Stimulated activated effector memory CD8-positive, alpha-beta T cell treated with anti-CD3 and anti-CD28 coated beads, Interleukin-12 subunit alpha, Interleukin-12 subunit beta, amount 100 ng/mL, for 72 hours (primary cell): ENCODE data around the gene ASRGL1.

ENCODE experiments used
- ATAC-seq: fragments of 150-1000 bp; cut with Tn5 transposase; 2 replicates; pipeline ENCODE4 v1.10.0; 2021
- DNase-seq, 2 donors: peaks; one replicate each; pipeline ENCODE4 v3.0.0; 2021 to 2022; ENCODE audit warnings: low spot score in 2 of 2
- H3K27ac Mint-ChIP-seq: one replicate; pipeline ENCODE4 v1.8.0; 2022; ENCODE audit warnings: mild to moderate bottlenecking, mixed read lengths
- H3K36me3 Mint-ChIP-seq: one replicate; pipeline ENCODE4 v1.8.0; 2022; ENCODE audit warnings: mild to moderate bottlenecking, mixed read lengths
- H3K4me1 Mint-ChIP-seq: one replicate; pipeline ENCODE4 v1.8.0; 2022; ENCODE audit warnings: mixed read lengths
- H3K4me3 Mint-ChIP-seq: one replicate; pipeline ENCODE4 v1.8.0; 2022; ENCODE audit warnings: mild to moderate bottlenecking, mixed read lengths
- H3K9me3 Mint-ChIP-seq: one replicate; pipeline ENCODE4 v1.8.0; 2022; ENCODE audit warnings: mixed read lengths

Gene ASRGL1

GRCh38 chr11:62410972-62411371 lies 73.7 kb downstream of the ASRGL1 start:
- H3K36me3 Mint-ChIP-seq, result no peaks in the 10 kb centered on the region
- H3K27ac Mint-ChIP-seq, result no peak overlapping the region
- DNase-seq, result no peak
- no peaks in the 10 kb centered on the region for H3K4me1 Mint-ChIP-seq
- H3K4me3 Mint-ChIP-seq, result no peak overlapping the region
- ATAC-seq, result no peak
- H3K9me3 Mint-ChIP-seq, result no peaks in the 10 kb centered on the region

DNA sequence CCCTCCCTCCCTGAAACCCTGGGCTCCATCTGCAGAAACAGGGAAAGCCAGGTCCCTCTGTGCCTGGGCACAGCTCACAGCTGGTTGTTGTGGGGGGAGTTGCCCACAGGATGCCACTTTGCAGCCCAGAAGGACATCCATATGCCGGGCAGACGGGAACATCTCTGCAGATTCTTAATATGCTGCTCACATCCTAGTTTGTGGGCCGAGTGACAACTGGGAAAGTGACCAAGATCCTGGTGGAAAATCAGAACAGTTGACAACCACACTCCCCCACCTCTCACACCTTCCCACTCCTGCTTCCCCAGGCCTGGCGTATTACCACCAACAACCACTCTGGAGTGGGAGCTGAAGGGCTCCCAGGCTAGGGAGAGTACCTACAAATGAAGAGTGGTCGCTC lies 74.3 kb downstream of the ASRGL1 start:
- H3K36me3 Mint-ChIP-seq, result no peaks in the 10 kb centered on the region
- H3K4me1 Mint-ChIP-seq, result no peaks in the 10 kb centered on the region
- H3K9me3 Mint-ChIP-seq, result no peaks in the 10 kb centered on the region
- ATAC-seq, result no peak
- no peak for DNase-seq
- no peak overlapping the region for H3K4me3 Mint-ChIP-seq
- H3K27ac Mint-ChIP-seq, result no peak overlapping the region

DNA sequence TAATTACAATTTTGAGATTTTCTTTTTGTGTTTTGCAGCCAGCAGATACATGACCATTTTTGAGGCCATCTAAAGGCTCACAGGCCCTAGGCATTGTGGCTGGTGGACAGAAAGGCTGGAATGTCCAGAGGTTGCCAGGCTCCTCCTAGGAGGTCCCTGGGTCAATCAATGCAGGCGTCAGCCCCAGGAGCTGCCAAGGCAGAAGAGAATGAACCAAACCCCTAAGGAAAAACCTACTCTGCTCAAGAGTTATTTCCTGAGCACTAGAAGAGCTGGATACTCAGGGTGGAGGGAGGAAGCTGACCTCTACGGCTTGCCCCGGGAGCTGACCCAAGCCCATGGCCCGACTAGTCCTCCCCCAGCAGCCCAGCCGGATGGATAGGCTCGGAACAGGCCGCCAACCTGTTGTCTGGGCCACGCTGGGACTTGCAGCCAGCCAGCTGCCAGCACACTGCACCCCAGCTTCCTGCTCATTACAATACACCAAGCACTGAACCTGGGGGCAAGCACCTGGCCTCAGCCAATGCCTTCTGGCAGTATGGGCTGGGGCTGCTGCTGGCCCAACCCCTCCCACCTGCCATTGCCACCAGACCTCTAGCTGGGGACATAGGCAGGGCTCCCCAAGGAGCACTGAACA lies 75.9 kb downstream of the ASRGL1 start:
- Mint-ChIP-seq H3K36me3 (no peaks in the 10 kb centered on the region), H3K4me1 (no peaks in the 10 kb centered on the region), H3K27ac (no peak overlapping the region), H3K9me3 (no peaks in the 10 kb centered on the region), H3K4me3 (no peak overlapping the region)
- DNase-seq (no peak), ATAC-seq (no peak)

- Mint-ChIP-seq H3K9me3 (no peaks in the 10 kb centered on the region), H3K27ac (no peak overlapping the region), H3K36me3 (no peaks in the 10 kb centered on the region), H3K4me1 (no peaks in the 10 kb centered on the region), H3K4me3 (no peak overlapping the region)
- no peak for ATAC-seq
- no peak for DNase-seq
Observed at GRCh38 chr11:62416596-62416995, 79.3 kb downstream of the ASRGL1 start.

DNA sequence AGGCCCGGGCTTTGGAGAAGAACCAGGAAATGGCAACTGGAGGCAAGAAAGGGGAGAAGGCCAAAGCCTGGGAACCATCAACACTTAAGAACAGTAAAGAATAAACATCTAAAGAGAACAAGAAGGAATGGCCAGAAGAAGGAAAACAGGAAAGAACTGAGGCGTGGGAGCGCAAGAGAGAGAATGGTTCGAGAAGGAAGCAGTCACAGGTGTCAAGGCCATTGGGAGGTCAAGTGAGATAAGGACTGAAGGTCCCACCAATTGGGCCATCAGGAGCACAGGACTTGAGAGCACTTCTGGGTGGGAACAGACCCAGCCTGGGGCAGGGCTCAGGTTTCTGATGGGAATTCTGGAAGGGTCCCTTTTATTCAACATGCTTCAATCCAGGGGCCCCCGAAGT lies 80.9 kb downstream of the ASRGL1 start:
- H3K9me3 Mint-ChIP-seq, result no peaks in the 10 kb centered on the region
- H3K27ac Mint-ChIP-seq, result no peak overlapping the region
- H3K36me3 Mint-ChIP-seq, result no peaks in the 10 kb centered on the region
- DNase-seq, result no peak
- no peak overlapping the region for H3K4me3 Mint-ChIP-seq
- ATAC-seq, result no peak
- no peaks in the 10 kb centered on the region for H3K4me1 Mint-ChIP-seq

DNA sequence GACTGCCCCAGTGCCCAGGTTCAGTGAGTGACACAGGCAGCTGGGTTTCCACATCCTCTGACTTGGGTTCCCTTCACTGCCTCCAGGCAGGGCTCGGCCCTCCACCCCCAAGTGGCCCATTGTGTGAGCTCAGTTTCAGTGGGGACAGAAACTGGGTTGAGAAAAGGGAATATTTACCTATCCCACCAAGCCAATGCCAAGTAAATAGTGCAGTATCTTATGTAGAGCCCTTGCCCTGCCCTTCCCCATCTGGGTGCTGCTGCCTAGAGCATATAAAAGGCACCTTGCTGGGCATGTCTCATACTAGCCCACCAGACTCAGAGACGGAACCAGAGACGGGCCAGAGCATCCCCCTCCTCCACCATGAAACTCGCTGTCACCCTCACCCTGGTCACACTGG lies 81.5 kb downstream of the ASRGL1 start, which contains the start of gene SCGB1A1:
SCGB1A1 (plus strand) TSS at position 301 of the 400 bp plus-strand sequence; CDS start at position 364, 63 bp downstream.
- DNase-seq (no peak), ATAC-seq (no peak)
- no peak within 1 kb of the TSS for H3K27ac Mint-ChIP-seq
- H3K9me3 Mint-ChIP-seq, result no peaks in the 10 kb centered on the region
- no peaks in the 10 kb centered on the region for H3K36me3 Mint-ChIP-seq
- no peak within 1 kb of the TSS for H3K4me3 Mint-ChIP-seq
- H3K4me1 Mint-ChIP-seq, result no peaks in the 10 kb centered on the region

GRCh38 chr11:62419314-62419929 lies 82.2 kb downstream of the ASRGL1 start:
- peaks cover 2% of the 10 kb centered on the region for H3K36me3 Mint-ChIP-seq

DNA sequence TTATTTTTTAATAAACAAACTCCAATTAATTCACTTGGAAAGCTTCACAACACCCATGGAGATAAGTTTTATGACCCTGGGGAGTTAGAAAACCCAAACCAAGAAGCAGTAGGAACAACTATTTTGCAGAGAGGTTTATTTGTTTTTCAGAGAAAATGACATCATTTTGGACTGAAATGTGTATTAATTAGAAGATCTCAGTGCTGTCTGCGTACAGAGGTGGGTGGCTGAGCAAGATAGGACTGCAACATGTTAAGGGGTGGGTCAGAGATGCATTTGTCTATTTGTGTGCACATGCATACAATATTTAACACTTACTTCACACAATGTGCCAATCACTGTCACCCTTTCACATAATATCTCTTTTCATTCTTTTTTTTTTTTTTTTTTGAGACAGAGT lies 82.7 kb downstream of the ASRGL1 start:
- no peak overlapping the region for H3K4me3 Mint-ChIP-seq
- H3K4me1 Mint-ChIP-seq, result peaks cover 6% of the 10 kb centered on the region
- no peak overlapping the region for H3K27ac Mint-ChIP-seq
- peaks cover 7% of the 10 kb centered on the region for H3K36me3 Mint-ChIP-seq
- no peak for ATAC-seq
- H3K9me3 Mint-ChIP-seq, result no peaks in the 10 kb centered on the region
- no peak for DNase-seq

More at GRCh38 chr11:62419314-62419929, 82.2 kb downstream of the ASRGL1 start:
- ATAC-seq, result no peak
- H3K9me3 Mint-ChIP-seq, result no peaks in the 10 kb centered on the region
- H3K27ac Mint-ChIP-seq, result no peak overlapping the region
- no peak overlapping the region for H3K4me3 Mint-ChIP-seq
- H3K4me1 Mint-ChIP-seq, result peaks cover 2% of the 10 kb centered on the region
- DNase-seq, result no peak

GRCh38 chr11:62420882-62421281 lies 83.6 kb downstream of the ASRGL1 start:
- H3K27ac Mint-ChIP-seq, result no peak overlapping the region
- peaks cover 7% of the 10 kb centered on the region for H3K36me3 Mint-ChIP-seq
- ATAC-seq (no peak), DNase-seq (no peak)
- no peaks in the 10 kb centered on the region for H3K9me3 Mint-ChIP-seq
- no peak overlapping the region for H3K4me3 Mint-ChIP-seq
- peaks cover 6% of the 10 kb centered on the region for H3K4me1 Mint-ChIP-seq

DNA sequence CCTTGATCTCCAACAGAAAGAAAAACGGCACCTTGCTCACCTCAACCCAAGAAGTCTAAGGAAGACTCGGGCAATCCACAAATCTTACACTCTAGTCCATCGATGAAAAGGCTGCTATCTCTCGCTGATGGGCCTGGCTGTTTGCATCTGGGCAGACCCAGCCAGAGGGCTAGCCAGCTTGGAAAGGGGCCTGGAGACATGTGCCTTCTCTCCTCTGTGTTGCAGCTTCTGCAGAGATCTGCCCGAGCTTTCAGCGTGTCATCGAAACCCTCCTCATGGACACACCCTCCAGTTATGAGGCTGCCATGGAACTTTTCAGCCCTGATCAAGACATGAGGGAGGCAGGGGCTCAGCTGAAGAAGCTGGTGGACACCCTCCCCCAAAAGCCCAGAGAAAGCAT lies 84.7 kb downstream of the ASRGL1 start:
- Mint-ChIP-seq H3K27ac (no peak overlapping the region), H3K36me3 (peaks cover 7% of the 10 kb centered on the region), H3K9me3 (no peaks in the 10 kb centered on the region), H3K4me1 (peaks cover 17% of the 10 kb centered on the region), H3K4me3 (no peak overlapping the region)
- ATAC-seq (no peak), DNase-seq (no peak)

GRCh38 chr11:62423012-62423411 lies 85.8 kb downstream of the ASRGL1 start:
- ATAC-seq (no peak), DNase-seq (no peak)
- peaks cover 27% of the 10 kb centered on the region for H3K4me1 Mint-ChIP-seq
- no peak overlapping the region for H3K4me3 Mint-ChIP-seq
- H3K27ac Mint-ChIP-seq, result peak overlapping the region; percentile 33
- peaks cover 7% of the 10 kb centered on the region for H3K36me3 Mint-ChIP-seq
- no peaks in the 10 kb centered on the region for H3K9me3 Mint-ChIP-seq

DNA sequence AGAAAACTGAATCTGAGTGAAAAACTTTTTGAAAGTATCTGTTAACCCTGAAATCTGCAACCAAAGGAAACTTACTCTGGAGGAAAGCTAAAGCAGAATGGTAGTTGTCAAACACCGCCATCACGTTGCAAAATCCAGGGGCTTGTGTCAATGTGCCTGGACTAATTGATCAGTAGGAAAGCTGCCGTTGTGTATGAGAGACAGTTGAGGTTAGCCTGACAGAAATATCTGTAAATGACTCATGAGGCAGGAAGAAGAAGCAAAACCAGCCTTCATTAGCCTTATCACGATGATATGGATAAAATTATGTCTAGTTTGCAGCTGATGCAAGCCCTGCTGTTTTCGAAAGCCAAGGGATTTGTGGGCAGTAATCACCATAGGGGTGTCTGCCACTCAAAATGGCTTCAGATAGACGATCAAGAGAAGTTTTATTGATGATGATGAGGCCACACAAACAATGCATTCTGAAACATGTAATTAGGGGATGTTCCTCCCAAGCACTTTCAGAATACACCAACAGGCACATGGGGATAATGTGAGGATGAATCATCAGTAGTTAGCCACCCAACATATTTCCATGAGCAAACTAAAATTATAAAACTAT lies 90.5 kb downstream of the ASRGL1 start:
- ATAC-seq, result peak; percentile 77
- peaks cover 41% of the 10 kb centered on the region for H3K4me1 Mint-ChIP-seq
- peak overlapping the region; percentile 83 for H3K27ac Mint-ChIP-seq
- H3K9me3 Mint-ChIP-seq, result no peaks in the 10 kb centered on the region
- H3K4me3 Mint-ChIP-seq, result peak overlapping the region; percentile 47
- peaks cover 7% of the 10 kb centered on the region for H3K36me3 Mint-ChIP-seq
- peak in 1 of 2 donors; percentile 56 for DNase-seq

GRCh38 chr11:62428871-62429560 lies 91.8 kb downstream of the ASRGL1 start:
- ATAC-seq, result no peak
- H3K4me1 Mint-ChIP-seq, result peaks cover 41% of the 10 kb centered on the region
- H3K27ac Mint-ChIP-seq, result no peak overlapping the region
- H3K36me3 Mint-ChIP-seq, result peaks cover 7% of the 10 kb centered on the region
- H3K9me3 Mint-ChIP-seq, result no peaks in the 10 kb centered on the region
- no peak overlapping the region for H3K4me3 Mint-ChIP-seq
- DNase-seq, result no peak

- H3K9me3 Mint-ChIP-seq, result no peaks in the 10 kb centered on the region
- H3K36me3 Mint-ChIP-seq, result no peaks in the 10 kb centered on the region
- H3K4me1 Mint-ChIP-seq, result peaks cover 35% of the 10 kb centered on the region
- H3K27ac Mint-ChIP-seq, result peak overlapping the region; percentile 2
- no peak for ATAC-seq
- no peak overlapping the region for H3K4me3 Mint-ChIP-seq
- no peak for DNase-seq
Observed at GRCh38 chr11:62430425-62430824, 93.2 kb downstream of the ASRGL1 start.

GRCh38 chr11:62431171-62431901 lies 94.1 kb downstream of the ASRGL1 start:
- H3K36me3 Mint-ChIP-seq, result no peaks in the 10 kb centered on the region
- peaks cover 30% of the 10 kb centered on the region for H3K4me1 Mint-ChIP-seq
- H3K9me3 Mint-ChIP-seq, result no peaks in the 10 kb centered on the region
- DNase-seq (no peak), ATAC-seq (no peak)
- peak overlapping the region; percentile 2 for H3K27ac Mint-ChIP-seq
- no peak overlapping the region for H3K4me3 Mint-ChIP-seq
